Stomach (tissue), 9 donors: ENCODE results near the gene STK38. TPM values are rescaled to one million over a fixed set of nuclear protein-coding genes. Genes with fewer than 3 reads are reported as not detected.

Experiments used
- DNase-seq, 2 donors: peaks; one replicate each; pipeline versions ENCODE4 v3.0.0 to v3.0.0-alpha.2; 2013 to 2019
- H3K27ac ChIP-seq, 5 donors: fragments of 200-600 bp in 4 of 5; sonication (generic) in 4 of 5; one replicate each; pipeline ENCODE4 v1.5.1; 2013 to 2019; ENCODE audit warnings: mild to moderate bottlenecking in 1 of 5, moderate library complexity in 1 of 5
- H3K27me3 ChIP-seq, 3 donors: fragments of 200-600 bp; sonication (generic); one replicate each; pipeline ENCODE4 v1.5.1; 2017 to 2019; ENCODE audit warnings: mixed run types in 1 of 3
- H3K36me3 ChIP-seq, 4 donors: fragments of 200-600 bp; sonication (generic); 1 replicate in 3 of 4; 2 replicates in 1 of 4; pipeline ENCODE4 v1.5.1; 2016 to 2019
- H3K4me1 ChIP-seq, 4 donors: fragments of 200-600 bp; sonication (generic); one replicate each; pipeline ENCODE4 v1.5.1; 2016 to 2019
- H3K4me3 ChIP-seq, 4 donors: fragments of 200-600 bp; sonication (generic) in 3 of 4; one replicate each; pipeline ENCODE4 v1.5.1; 2016 to 2019; ENCODE audit warnings: mild to moderate bottlenecking in 1 of 4
- H3K9me3 ChIP-seq, 4 donors: fragments of 200-600 bp; sonication (generic); one replicate each; pipeline ENCODE4 v1.5.1; 2016 to 2019
- EP300 ChIP-seq: sonication (generic); formaldehyde crosslinking; IDR thresholded peaks from one replicate; pipeline ENCODE4 v1.6.1; 2017; ENCODE audit warnings: antibody characterized with exemption
- POLR2A ChIP-seq, 4 donors: fragments of 450-650 bp; IDR thresholded peaks; one replicate each; pipeline ENCODE4 v1.6.1; 2016; ENCODE audit warnings: antibody characterized with exemption in 4 of 4, control low read depth in 2 of 4, mild to moderate bottlenecking in 1 of 4, moderate library complexity in 1 of 4
- POLR2AphosphoS5 ChIP-seq, 3 donors: sonication (generic); formaldehyde crosslinking; IDR thresholded peaks; one replicate each; pipeline ENCODE4 v1.6.1; 2016; ENCODE audit warnings: antibody characterized with exemption in 3 of 3
- WGBS, 5 donors: extraction: QIAGEN DNeasy Blood & Tissue Kit in 3 of 5; methylation state at CpG; one replicate each; pipeline versions ENCODE4 v1.1.5 to v1.1.7; 2013 to 2018; 5-methylcytosine and 5-hydroxymethylcytosine counted together
- intact Hi-C: fragments of 100-400 bp; cut with DNase I; formaldehyde crosslinking; loops from one replicate; pipeline ENCODE4 v1.15.1; 2023; ENCODE audit warnings: low total_unique reads
- polyA plus RNA-seq, 3 donors: library from polyadenylated mRNA; stranded (reverse); fragments of 200-250 nt; gene quantifications; one replicate each; pipeline ENCODE4 v1.2.3, GENCODE V29; 2013
- total RNA-seq, 5 donors: library from RNA; depleted of rRNA; stranded (reverse); fragments of >200 nt; gene quantifications; one replicate each; pipeline versions ENCODE4 v1.1.0 to v1.2.3, GENCODE V29; 2014 to 2016
- TF ChIP-seq, protein P1 (sequence below), 7 experiments: fragments of 450-650 bp in 4 of 7; fragments of 200-600 bp in 3 of 7; sonication (generic) in 3 of 7; IDR thresholded peaks; one replicate each; pipeline ENCODE4 v1.5.1; 2016 to 2019; ENCODE audit warnings: antibody characterized with exemption in 7 of 7, control low read depth in 2 of 7, mild to moderate bottlenecking in 1 of 7
- donor health status: healthy with polysubstance abuse.
- donor health status: Bipolar disorder and iron deficiency.
- donor health status: healthy.

The STK38 gene
- total and polyA plus RNA-seq, 8 donors: 14.1 to 63.7 (median 24.0) TPM

DNA sequence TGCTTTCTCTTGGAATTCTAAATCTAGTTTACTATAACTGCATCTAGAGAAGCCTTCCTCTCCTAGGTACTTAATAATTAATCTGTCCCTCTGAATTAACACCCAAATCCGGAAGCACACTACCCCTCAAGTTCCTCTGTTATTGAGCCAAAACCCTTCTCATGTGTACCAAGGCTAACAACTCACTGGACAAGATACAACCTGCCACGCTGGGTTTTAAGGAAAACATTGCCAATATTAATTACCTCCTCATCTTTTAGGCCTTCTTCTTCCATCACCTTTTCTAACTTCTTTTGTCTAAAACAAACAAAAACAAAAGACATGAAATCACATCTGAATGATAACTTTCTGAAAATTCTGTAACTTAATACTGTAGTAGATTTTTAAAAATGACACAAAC is 21.9 kb downstream of the STK38 start:
- WGBS, 5 donors: 66 to 93% (median 75%) methylated on average over 2 of the region's 2 CpGs
- H3K36me3 ChIP-seq: peaks cover 27 to 77% (median 64%) of the 10 kb centered on the region in 4 donors
- H3K4me3 ChIP-seq: no peak overlapping the region

DNA sequence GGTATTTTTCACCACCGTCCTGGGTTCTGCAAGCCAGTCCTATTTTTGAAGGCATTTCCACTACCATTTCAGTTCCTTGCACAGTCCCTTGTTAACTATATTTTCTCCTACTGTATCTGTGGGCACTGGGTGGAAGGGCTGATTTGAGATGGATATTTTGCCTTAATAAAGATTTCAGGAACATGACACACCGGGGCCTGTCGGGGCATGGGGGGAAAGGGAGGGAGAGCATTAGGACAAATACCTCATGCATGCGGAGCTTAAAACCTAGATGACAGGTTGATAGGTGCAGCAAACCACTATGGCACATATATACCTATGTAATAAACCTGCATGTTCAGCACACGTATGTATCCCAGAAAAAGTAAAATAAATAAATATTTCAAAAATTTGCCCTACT is 22.4 kb downstream of the STK38 start:
- no peak for TF ChIP-seq POLR2A (IDR thresholded peaks at IDR 0.05)
- TF ChIP-seq POLR2AphosphoS5 (IDR thresholded peaks at IDR 0.05): no peak
- TF ChIP-seq, protein P1, sequence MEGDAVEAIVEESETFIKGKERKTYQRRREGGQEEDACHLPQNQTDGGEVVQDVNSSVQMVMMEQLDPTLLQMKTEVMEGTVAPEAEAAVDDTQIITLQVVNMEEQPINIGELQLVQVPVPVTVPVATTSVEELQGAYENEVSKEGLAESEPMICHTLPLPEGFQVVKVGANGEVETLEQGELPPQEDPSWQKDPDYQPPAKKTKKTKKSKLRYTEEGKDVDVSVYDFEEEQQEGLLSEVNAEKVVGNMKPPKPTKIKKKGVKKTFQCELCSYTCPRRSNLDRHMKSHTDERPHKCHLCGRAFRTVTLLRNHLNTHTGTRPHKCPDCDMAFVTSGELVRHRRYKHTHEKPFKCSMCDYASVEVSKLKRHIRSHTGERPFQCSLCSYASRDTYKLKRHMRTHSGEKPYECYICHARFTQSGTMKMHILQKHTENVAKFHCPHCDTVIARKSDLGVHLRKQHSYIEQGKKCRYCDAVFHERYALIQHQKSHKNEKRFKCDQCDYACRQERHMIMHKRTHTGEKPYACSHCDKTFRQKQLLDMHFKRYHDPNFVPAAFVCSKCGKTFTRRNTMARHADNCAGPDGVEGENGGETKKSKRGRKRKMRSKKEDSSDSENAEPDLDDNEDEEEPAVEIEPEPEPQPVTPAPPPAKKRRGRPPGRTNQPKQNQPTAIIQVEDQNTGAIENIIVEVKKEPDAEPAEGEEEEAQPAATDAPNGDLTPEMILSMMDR (IDR thresholded peaks at IDR 0.05): no peak
- no peak for TF ChIP-seq EP300
- Histone ChIP-seq H3K27me3 (no peaks in the 10 kb centered on the region), H3K36me3 (peaks cover 30 to 78% (median 67%) of the 10 kb centered on the region in 4 donors), H3K4me3 (no peak overlapping the region), H3K27ac (no peak overlapping the region), H3K4me1 (peaks cover 0 to 33% (median 5%) of the 10 kb centered on the region in 4 donors), H3K9me3 (no peaks in the 10 kb centered on the region)
- intact Hi-C loops: no loop called here
- 81 to 98% (median 96%) methylated on average over 5 of the region's 5 CpGs for WGBS, 5 donors
- no peak for DNase-seq

More for the DNA sequence above, 21.9 kb downstream of the STK38 start:
- Histone ChIP-seq H3K9me3 (no peaks in the 10 kb centered on the region), H3K4me1 (peaks cover 0 to 33% (median 5%) of the 10 kb centered on the region in 4 donors), H3K27ac (no peak overlapping the region), H3K27me3 (no peaks in the 10 kb centered on the region)
- intact Hi-C loops: no loop called here
- DNase-seq: no peak
- TF ChIP-seq POLR2A (IDR thresholded peaks at IDR 0.05) (no peak), POLR2AphosphoS5 (IDR thresholded peaks at IDR 0.05) (no peak), EP300 (no peak)
- TF ChIP-seq, protein P1 (IDR thresholded peaks at IDR 0.05): no peak

DNA sequence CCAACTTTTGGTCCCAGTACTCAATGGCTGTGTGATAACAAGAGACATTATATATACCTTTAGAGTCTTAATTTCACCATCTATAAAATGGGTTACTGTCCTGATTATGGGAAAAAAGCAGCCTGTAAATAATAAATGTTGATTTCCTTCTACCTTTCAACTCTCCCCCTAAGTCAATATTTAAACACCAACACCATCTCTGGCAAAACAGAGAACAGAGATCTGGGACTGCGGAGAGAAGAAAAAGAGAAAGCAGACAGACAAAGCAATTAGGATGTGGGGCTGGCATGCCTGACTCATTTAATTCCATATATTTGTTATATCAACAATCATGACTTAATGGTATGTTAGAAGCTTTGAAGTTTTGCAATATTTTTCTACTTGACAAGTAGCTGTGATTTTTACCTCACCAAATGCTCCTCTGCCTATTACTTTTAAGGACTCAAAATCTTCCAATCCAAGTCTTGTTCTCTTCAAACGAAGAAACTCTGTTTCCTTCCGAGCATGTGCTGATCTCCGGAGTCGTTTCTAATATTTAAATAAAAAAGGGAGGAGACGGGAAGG is 23.3 kb downstream of the STK38 start:
- Histone ChIP-seq H3K9me3 (no peaks in the 10 kb centered on the region), H3K4me1 (peaks cover 0 to 33% (median 5%) of the 10 kb centered on the region in 4 donors), H3K36me3 (peaks cover 35 to 78% (median 68%) of the 10 kb centered on the region in 4 donors), H3K27me3 (no peaks in the 10 kb centered on the region), H3K27ac (no peak overlapping the region), H3K4me3 (no peak overlapping the region)
- TF ChIP-seq, protein P1 (IDR thresholded peaks at IDR 0.05): no peak
- TF ChIP-seq POLR2A (IDR thresholded peaks at IDR 0.05): no peak
- TF ChIP-seq POLR2AphosphoS5 (IDR thresholded peaks at IDR 0.05): no peak
- no peak for TF ChIP-seq EP300
- no peak for DNase-seq
- 78 to 91% (median 81%) methylated on average over 6 of the region's 6 CpGs for WGBS, 5 donors
- intact Hi-C loops: no loop called here

DNA sequence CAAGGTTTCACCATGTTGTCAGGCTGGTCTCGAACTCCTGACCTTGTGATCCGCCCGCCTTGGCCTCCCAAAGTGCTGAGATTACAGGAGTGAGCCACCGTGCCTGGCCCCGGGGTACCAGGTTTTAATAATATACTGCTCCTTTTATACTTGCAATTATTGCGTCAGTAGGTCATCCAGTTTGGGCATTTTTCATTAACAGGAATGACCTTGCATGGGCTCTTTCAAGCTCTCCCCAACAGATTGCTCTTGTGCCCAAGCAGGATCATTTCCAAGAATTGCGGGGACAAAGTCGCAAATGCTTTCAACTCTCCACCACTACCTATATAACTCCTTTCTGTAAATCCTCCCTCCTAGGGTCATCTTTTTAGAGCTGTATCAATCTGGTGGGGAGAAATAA is 23.8 kb downstream of the STK38 start:
- Histone ChIP-seq H3K4me3 (no peak overlapping the region), H3K9me3 (no peaks in the 10 kb centered on the region), H3K27me3 (no peaks in the 10 kb centered on the region), H3K4me1 (peaks cover 0 to 33% (median 5%) of the 10 kb centered on the region in 4 donors), H3K36me3 (peaks cover 35 to 80% (median 73%) of the 10 kb centered on the region in 4 donors), H3K27ac (no peak overlapping the region)
- no peak for DNase-seq
- no peak for TF ChIP-seq POLR2A (IDR thresholded peaks at IDR 0.05)
- no peak for TF ChIP-seq EP300
- no peak for TF ChIP-seq POLR2AphosphoS5 (IDR thresholded peaks at IDR 0.05)
- TF ChIP-seq, protein P1 (IDR thresholded peaks at IDR 0.05): no peak
- WGBS, 5 donors: 93 to 98% (median 97%) methylated on average over 8 of the region's 8 CpGs
- intact Hi-C loops: no loop called here
